ENCODE results near the gene KCTD16.

KCTD16 gene

DNA sequence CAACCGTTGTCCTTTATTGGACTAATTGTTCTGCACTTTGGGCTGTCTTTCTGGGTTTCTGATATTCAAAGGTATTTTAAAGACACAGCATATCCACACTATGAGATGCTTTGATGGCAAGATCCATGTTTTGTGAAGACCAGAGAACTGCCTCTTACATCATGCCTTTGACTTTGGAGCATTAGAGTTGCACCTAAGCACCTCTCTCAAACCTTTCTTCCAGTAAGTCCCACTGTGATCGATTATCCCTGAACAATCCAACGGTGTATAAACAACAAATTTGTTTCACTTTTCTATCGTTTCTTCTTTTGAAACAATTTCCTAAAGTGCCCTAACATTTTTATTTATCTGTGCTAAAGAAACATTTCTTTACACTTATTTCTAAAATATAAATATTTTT, 144.4 kb downstream of the KCTD16 start:
- DNase-seq, result no peak
- H3K27me3 ChIP-seq, result no peaks in the 10 kb centered on the region
- no peak overlapping the region for H3K4me3 ChIP-seq (ENCODE audit: low read depth, low read length)
- TF ChIP-seq CTCF (IDR thresholded peaks at IDR 0.05; ENCODE audit: low read depth, low read length), result no peak
- no peaks in the 10 kb centered on the region for H3K4me1 ChIP-seq
- H3K36me3 ChIP-seq, result no peaks in the 10 kb centered on the region
- no peaks in the 10 kb centered on the region for H3K9me3 ChIP-seq

DNA sequence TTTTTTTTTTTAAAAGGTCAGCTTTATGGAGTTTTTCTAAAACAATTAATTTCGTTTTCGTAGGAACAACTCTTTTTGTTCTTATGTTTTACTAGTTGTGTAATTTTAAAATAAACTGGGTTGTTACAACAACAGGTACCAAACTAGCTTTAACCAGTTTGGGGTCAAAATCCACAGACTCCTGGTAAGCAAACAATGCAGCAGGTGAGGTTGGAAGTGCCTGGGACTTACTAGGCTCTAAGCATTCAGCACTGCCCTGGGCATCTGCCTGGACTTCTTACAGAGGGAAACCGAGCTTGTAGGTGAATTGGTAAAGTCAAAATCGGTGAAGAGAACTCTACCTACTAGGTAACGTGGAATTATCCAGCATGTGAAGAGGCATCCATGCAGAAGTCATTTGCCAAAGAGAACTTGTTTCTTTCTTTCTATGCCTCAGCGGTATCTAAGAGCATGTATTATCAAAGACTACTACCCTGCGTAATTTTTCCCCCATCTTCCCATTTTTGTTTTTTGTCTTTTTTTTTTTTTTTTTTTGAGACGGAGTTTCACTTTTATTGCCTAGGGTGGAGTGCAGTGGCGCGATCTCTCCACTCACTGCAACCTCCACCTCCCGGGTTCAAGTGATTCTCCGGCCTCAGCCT, 145.4 kb downstream of the KCTD16 start:
- H3K27me3 ChIP-seq, result no peaks in the 10 kb centered on the region
- no peaks in the 10 kb centered on the region for H3K9me3 ChIP-seq
- H3K4me1 ChIP-seq, result no peaks in the 10 kb centered on the region
- DNase-seq, result no peak
- H3K4me3 ChIP-seq (ENCODE audit: low read depth, low read length), result no peak overlapping the region
- TF ChIP-seq CTCF (IDR thresholded peaks at IDR 0.05; ENCODE audit: low read depth, low read length), result no peak
- H3K36me3 ChIP-seq, result no peaks in the 10 kb centered on the region

- Histone ChIP-seq H3K36me3 (no peaks in the 10 kb centered on the region), H3K27me3 (no peaks in the 10 kb centered on the region), H3K4me1 (no peaks in the 10 kb centered on the region), H3K9me3 (no peaks in the 10 kb centered on the region; the same call in 1 of the 2 replicates), H3K4me3 (ENCODE audit: low read depth, low read length) (no peak overlapping the region)
- no peak for DNase-seq
- TF ChIP-seq CTCF (IDR thresholded peaks at IDR 0.05; ENCODE audit: low read depth, low read length), result no peak
Observed at GRCh38 chr5:144318011-144318410, 147.3 kb downstream of the KCTD16 start.

DNA sequence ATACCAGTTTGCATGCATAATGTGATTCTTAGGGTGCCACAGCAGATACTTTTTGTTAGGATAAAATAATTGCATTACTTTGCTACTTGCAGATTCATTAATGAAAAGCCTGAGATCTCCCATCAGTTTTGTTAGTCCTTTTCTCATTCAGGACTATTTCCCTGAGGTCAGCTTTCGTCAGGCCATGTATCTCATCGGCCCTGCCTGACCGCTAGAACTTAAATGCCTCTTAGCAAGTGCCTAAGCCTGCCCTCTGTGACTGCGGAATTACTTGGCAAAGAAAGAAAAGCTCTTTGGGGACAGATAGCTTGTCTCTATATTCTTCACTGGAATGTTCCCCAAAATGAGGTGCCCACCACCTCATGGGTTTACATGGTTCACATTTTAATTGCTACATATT, 147.8 kb downstream of the KCTD16 start:
- Histone ChIP-seq H3K36me3 (no peaks in the 10 kb centered on the region), H3K4me3 (ENCODE audit: low read depth, low read length) (no peak overlapping the region), H3K9me3 (no peaks in the 10 kb centered on the region; the same call in 1 of the 2 replicates), H3K4me1 (no peaks in the 10 kb centered on the region), H3K27me3 (no peaks in the 10 kb centered on the region)
- no peak for TF ChIP-seq CTCF (IDR thresholded peaks at IDR 0.05; ENCODE audit: low read depth, low read length)
- no peak for DNase-seq

DNA sequence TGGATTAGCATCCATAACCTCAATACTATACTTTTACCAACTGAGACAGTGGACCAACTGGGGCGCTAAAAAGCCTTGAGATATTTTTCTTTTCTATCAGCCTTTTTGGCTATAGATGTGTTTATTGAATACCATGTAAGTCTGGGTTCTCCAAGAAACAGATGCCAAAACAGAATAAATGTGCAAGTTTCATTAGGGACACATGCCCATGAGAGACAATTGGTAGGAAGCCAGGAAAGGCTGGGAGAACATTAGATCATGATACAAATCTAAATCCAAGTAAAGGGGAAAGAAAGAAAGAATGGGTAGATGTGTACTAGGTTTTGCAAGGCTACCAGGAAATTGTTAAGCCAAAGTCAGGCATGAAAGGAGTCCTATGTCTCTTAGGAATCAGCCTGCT, 152.5 kb downstream of the KCTD16 start:
- H3K4me1 ChIP-seq, result no peaks in the 10 kb centered on the region
- no peak overlapping the region for H3K4me3 ChIP-seq (ENCODE audit: low read depth, low read length)
- DNase-seq, result no peak
- no peaks in the 10 kb centered on the region for H3K27me3 ChIP-seq
- no peak for TF ChIP-seq CTCF (IDR thresholded peaks at IDR 0.05; ENCODE audit: low read depth, low read length)
- H3K9me3 ChIP-seq, result no peaks in the 10 kb centered on the region; the same call in 1 of the 2 replicates
- H3K36me3 ChIP-seq, result no peaks in the 10 kb centered on the region

- Histone ChIP-seq H3K36me3 (no peaks in the 10 kb centered on the region), H3K27me3 (no peaks in the 10 kb centered on the region), H3K4me1 (no peaks in the 10 kb centered on the region), H3K9me3 (no peaks in the 10 kb centered on the region; the same call in 1 of the 2 replicates), H3K4me3 (ENCODE audit: low read depth, low read length) (no peak overlapping the region)
- DNase-seq, result no peak
- TF ChIP-seq CTCF (IDR thresholded peaks at IDR 0.05; ENCODE audit: low read depth, low read length), result no peak
Observed at GRCh38 chr5:144325532-144325931, 154.9 kb downstream of the KCTD16 start.
